Breast epithelium (tissue), 3 donors: Measurements from ENCODE around the gene GPR55.

Experiments used
- CTCF ChIP-seq, 3 donors: fragments of 450-650 bp; IDR thresholded peaks; one replicate each; pipeline ENCODE4 v1.5.1; 2016 to 2017; ENCODE audit warnings: antibody characterized with exemption in 3 of 3, mild to moderate bottlenecking in 3 of 3, moderate library complexity in 3 of 3
- POLR2A ChIP-seq: fragments of 450-650 bp; IDR thresholded peaks from one replicate; pipeline ENCODE4 v1.6.1; 2016; ENCODE audit warnings: antibody characterized with exemption, mild to moderate bottlenecking, moderate library complexity

GRCh38 chr2:230864605-230865306, 60.3 kb downstream of the GPR55 start, which contains the start of gene ITM2C:
- TF ChIP-seq CTCF (IDR thresholded peaks at IDR 0.05) (no peak), POLR2A (no peak)
